ENCODE measurements around the gene AHNAK2.

DNA sequence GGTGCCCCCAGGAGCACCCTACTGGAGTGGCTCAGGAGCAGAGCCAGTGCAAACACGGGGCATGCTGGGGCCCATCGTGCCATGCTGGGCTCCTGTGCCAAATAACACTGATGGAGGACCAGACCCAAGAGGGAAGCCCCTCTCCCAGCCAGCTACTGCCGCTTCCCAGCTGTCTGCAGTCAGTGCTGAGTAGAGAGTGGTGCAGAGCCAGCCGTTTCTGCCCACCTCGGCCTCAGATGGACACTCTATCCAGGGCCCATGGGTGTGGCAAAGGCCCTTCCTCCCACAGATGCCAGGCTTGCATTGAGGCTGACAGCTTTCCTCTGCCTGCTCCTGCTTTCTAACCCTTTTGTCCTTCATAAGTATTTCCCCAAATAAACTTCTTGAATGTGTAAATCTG lies 20.6 kb upstream of the AHNAK2 start:
- TF ChIP-seq, protein P1, sequence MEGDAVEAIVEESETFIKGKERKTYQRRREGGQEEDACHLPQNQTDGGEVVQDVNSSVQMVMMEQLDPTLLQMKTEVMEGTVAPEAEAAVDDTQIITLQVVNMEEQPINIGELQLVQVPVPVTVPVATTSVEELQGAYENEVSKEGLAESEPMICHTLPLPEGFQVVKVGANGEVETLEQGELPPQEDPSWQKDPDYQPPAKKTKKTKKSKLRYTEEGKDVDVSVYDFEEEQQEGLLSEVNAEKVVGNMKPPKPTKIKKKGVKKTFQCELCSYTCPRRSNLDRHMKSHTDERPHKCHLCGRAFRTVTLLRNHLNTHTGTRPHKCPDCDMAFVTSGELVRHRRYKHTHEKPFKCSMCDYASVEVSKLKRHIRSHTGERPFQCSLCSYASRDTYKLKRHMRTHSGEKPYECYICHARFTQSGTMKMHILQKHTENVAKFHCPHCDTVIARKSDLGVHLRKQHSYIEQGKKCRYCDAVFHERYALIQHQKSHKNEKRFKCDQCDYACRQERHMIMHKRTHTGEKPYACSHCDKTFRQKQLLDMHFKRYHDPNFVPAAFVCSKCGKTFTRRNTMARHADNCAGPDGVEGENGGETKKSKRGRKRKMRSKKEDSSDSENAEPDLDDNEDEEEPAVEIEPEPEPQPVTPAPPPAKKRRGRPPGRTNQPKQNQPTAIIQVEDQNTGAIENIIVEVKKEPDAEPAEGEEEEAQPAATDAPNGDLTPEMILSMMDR (IDR thresholded peaks at IDR 0.05; ENCODE audit: low read depth, low read length) = no peak
- TF ChIP-seq, protein P2, sequence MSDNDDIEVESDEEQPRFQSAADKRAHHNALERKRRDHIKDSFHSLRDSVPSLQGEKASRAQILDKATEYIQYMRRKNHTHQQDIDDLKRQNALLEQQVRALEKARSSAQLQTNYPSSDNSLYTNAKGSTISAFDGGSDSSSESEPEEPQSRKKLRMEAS (IDR thresholded peaks at IDR 0.05; ENCODE audit: low read depth, low read length) = no peak
- TF ChIP-seq MYC (IDR thresholded peaks at IDR 0.05; ENCODE audit: low read depth, low read length) = no peak
- no peak for TF ChIP-seq POLR2A (IDR thresholded peaks at IDR 0.05; ENCODE audit: extremely low read depth, insufficient read length)

Measured in NB4 (cell line).